GM10248 (cell line): ENCODE data around the gene HK2.
"Not testable (repeated sequence)": the region's sequence is repeated elsewhere in the genome, so short reads cannot be mapped to it uniquely, and the experiment has no call there.

Experiments
- CTCF ChIA-PET: fragments of 300-600 bp; sonication (Branson Sonifier 250); formaldehyde crosslinking; extraction: SDS; loops from one replicate; lab custom pipeline; 2021; ENCODE audit warnings: antibody characterized with exemption; lab: Yijun Ruan, JAX
- POLR2A ChIA-PET: fragments of 350-650 bp; sonication (Branson Sonifier 250); formaldehyde crosslinking; extraction: SDS; loops from one replicate; lab custom pipeline; 2020; ENCODE audit warnings: antibody characterized with exemption; lab: Yijun Ruan, JAX
- DNase-seq: peaks from one replicate; pipeline ENCODE4 v3.0.0; 2012; ENCODE audit errors: extremely low spot score
- CTCF ChIP-seq: IDR thresholded peaks from 2 replicates; pipeline ENCODE4 v1.5.1; 2012; ENCODE audit warnings: mild to moderate bottlenecking, low read depth; ENCODE audit errors: extremely low read depth, missing control alignments, control extremely low read depth

The HK2 gene

GRCh38 chr2:74896232-74896631 is 62.3 kb downstream of the HK2 start:
- POLR2A ChIA-PET = no interaction called here
- no peak for DNase-seq
- TF ChIP-seq CTCF = no peak
- CTCF ChIA-PET = no interaction called here

GRCh38 chr2:74900225-74900624 is 66.3 kb downstream of the HK2 start:
- POLR2A ChIA-PET, DNase-seq: not testable (repeated sequence)
- CTCF ChIA-PET = interaction anchor here (0.7 to 1.2 kb wide), 2 partner anchors 11 to 23 kb away, joined by 3 to 4 read pairs; no protein-coding TSS in a partner anchor

- TF ChIP-seq CTCF = no peak
- POLR2A ChIA-PET = no interaction called here
- no peak for DNase-seq
- CTCF ChIA-PET = no interaction called here
These were observed 68.4 kb downstream of the HK2 start for GRCh38 chr2:74902281-74902860.

GRCh38 chr2:74906395-74906794 is 72.5 kb downstream of the HK2 start:
- ChIA-PET CTCF (no interaction called here), POLR2A (no interaction called here)
- TF ChIP-seq CTCF = no peak
- DNase-seq = no peak

GRCh38 chr2:74907560-74907959 is 73.6 kb downstream of the HK2 start:
- DNase-seq, POLR2A ChIA-PET: not testable (repeated sequence)
- CTCF ChIA-PET = interaction anchor here (1.0 kb wide), 1 partner anchor 12 kb away, joined by 3 read pairs; no protein-coding TSS in a partner anchor

- POLR2A ChIA-PET = no interaction called here
- CTCF ChIA-PET = interaction anchor here (1.7 kb wide), 1 partner anchor 11 kb away, joined by 9 read pairs; no protein-coding TSS in a partner anchor
- no peak for TF ChIP-seq CTCF
- no peak for DNase-seq
These were observed 75.0 kb downstream of the HK2 start for GRCh38 chr2:74908748-74909444.

- no peak for DNase-seq
- TF ChIP-seq CTCF = no peak
- ChIA-PET CTCF (interaction anchor here (1.7 kb wide), 1 partner anchor 9 kb away, joined by 9 read pairs; no protein-coding TSS in a partner anchor), POLR2A (no interaction called here)
These were observed 76.3 kb downstream of the HK2 start for GRCh38 chr2:74910245-74910644.
